HepG2 (cell line): ENCODE data around the gene THOC6. TPM values are rescaled to one million over a fixed set of nuclear protein-coding genes. Genes with fewer than 3 reads are reported as not detected.

ENCODE experiments used
- AFF4 ChIP-seq: sonication (generic); formaldehyde crosslinking; IDR thresholded peaks from 2 replicates; pipeline ENCODE4 v1.4.0; 2020; ENCODE audit warnings: missing genetic modification reagents
- AKAP8 ChIP-seq: sonication (generic); formaldehyde crosslinking; IDR thresholded peaks from 2 replicates; pipeline ENCODE4 v1.5.1; 2020; ENCODE audit warnings: mild to moderate bottlenecking, missing genetic modification reagents
- ARNT ChIP-seq: fragments of 450-650 bp; IDR thresholded peaks from 2 replicates; pipeline ENCODE4 v1.6.1; 2017
- BRD4 ChIP-seq: sonication (generic); formaldehyde crosslinking; IDR thresholded peaks from 2 replicates; pipeline ENCODE4 v1.4.0; 2020; ENCODE audit warnings: missing genetic modification reagents
- ETV5 ChIP-seq: IDR thresholded peaks from 2 replicates; pipeline ENCODE4 v1.6.1; 2018; ENCODE audit warnings: missing biosample characterization, missing genetic modification reagents, inconsistent platforms, borderline replicate concordance
- FOXO1 ChIP-seq: sonication (generic); formaldehyde crosslinking; IDR thresholded peaks from 2 replicates; pipeline ENCODE4 v1.4.0; 2020; ENCODE audit warnings: missing genetic modification reagents
- HHEX ChIP-seq: IDR thresholded peaks from 2 replicates; pipeline ENCODE4 v1.6.1; 2016; ENCODE audit warnings: control low read depth
- MED8 ChIP-seq: sonication (generic); formaldehyde crosslinking; IDR thresholded peaks from 2 replicates; pipeline ENCODE4 v1.8.1; 2023; ENCODE audit warnings: mild to moderate bottlenecking, missing genetic modification reagents; ENCODE audit not compliant: insufficient replicate concordance
- PAWR ChIP-seq: sonication (generic); formaldehyde crosslinking; IDR thresholded peaks from 2 replicates; pipeline ENCODE4 v1.4.0; 2020; ENCODE audit warnings: missing genetic modification reagents, mild to moderate bottlenecking, borderline replicate concordance
- THAP11 ChIP-seq: IDR thresholded peaks from 2 replicates; pipeline ENCODE4 v1.6.1; 2016; ENCODE audit warnings: missing biosample characterization, missing genetic modification reagents
- ZBTB21 ChIP-seq: sonication (generic); formaldehyde crosslinking; IDR thresholded peaks from 2 replicates; pipeline ENCODE4 v1.4.0; 2020; ENCODE audit warnings: missing genetic modification reagents
- ZBTB39 ChIP-seq: sonication (generic); formaldehyde crosslinking; IDR thresholded peaks from 2 replicates; pipeline ENCODE4 v1.5.0; 2020; ENCODE audit warnings: missing genetic modification reagents
- ZNF232 ChIP-seq: sonication (generic); formaldehyde crosslinking; IDR thresholded peaks from 2 replicates; pipeline ENCODE4 v1.4.0; 2020; ENCODE audit warnings: missing genetic modification reagents, borderline replicate concordance
- ZNF329 ChIP-seq: sonication (generic); formaldehyde crosslinking; IDR thresholded peaks from 2 replicates; pipeline ENCODE4 v1.9.0; 2021; ENCODE audit warnings: low read depth, mild to moderate bottlenecking, missing genetic modification reagents
- ZNF354B ChIP-seq: sonication (generic); formaldehyde crosslinking; IDR thresholded peaks from 2 replicates; pipeline ENCODE4 v1.8.0; 2022; ENCODE audit warnings: mild to moderate bottlenecking, missing genetic modification reagents
- ZNF747 ChIP-seq: sonication (generic); formaldehyde crosslinking; IDR thresholded peaks from 2 replicates; pipeline ENCODE4 v1.8.1; 2023; ENCODE audit warnings: missing genetic modification reagents, mild to moderate bottlenecking, borderline replicate concordance
- ZNF772 ChIP-seq: sonication (generic); formaldehyde crosslinking; IDR thresholded peaks from 2 replicates; pipeline ENCODE4 v1.5.0; 2020; ENCODE audit warnings: mild to moderate bottlenecking, missing genetic modification reagents
- ZNF776 ChIP-seq: sonication (generic); formaldehyde crosslinking; IDR thresholded peaks from 2 replicates; pipeline ENCODE4 v1.4.0; 2020; ENCODE audit warnings: mild to moderate bottlenecking, missing genetic modification reagents
- ZNF816 ChIP-seq: sonication (generic); formaldehyde crosslinking; IDR thresholded peaks from 2 replicates; pipeline ENCODE4 v1.8.0; 2022; ENCODE audit warnings: missing genetic modification reagents, mild to moderate bottlenecking, borderline replicate concordance
- polyA plus RNA-seq, 8 experiments: library from polyadenylated mRNA; depleted of rRNA in 3 of 8; stranded (reverse) in 7 of 8; unstranded in 1 of 8; fragments of >200 nt; fragmentation: Illumina TruSeq in 4 of 8; extraction: Trizol in 4 of 8; gene quantifications; 2 replicates each; pipeline versions ENCODE4 v1.2.1 to v1.2.3, GENCODE V29; 2011 to 2016; ENCODE audit warnings: low read depth in 4 of 8, missing spikeins in 1 of 8, mixed read lengths in 1 of 8; ENCODE audit not compliant: insufficient read depth in 1 of 8
- total RNA-seq, 5 experiments: library from RNA; depleted of rRNA; stranded (reverse); fragments of >200 nt; fragmentation: Illumina TruSeq; extraction: Trizol; gene quantifications; 2 replicates each; pipeline ENCODE4 v1.2.3, GENCODE V29; 2016; ENCODE audit warnings: low read depth in 1 of 5
- TF ChIP-seq, protein P1 (sequence below): sonication (generic); formaldehyde crosslinking; IDR thresholded peaks from 2 replicates; pipeline ENCODE4 v1.4.0; 2020; ENCODE audit warnings: missing genetic modification reagents, borderline replicate concordance
- TF ChIP-seq, protein P2 (sequence below): sonication (generic); formaldehyde crosslinking; IDR thresholded peaks from 2 replicates; pipeline ENCODE4 v1.4.0; 2020; ENCODE audit warnings: low read depth, mild to moderate bottlenecking, missing genetic modification reagents

The THOC6 gene
- total and polyA plus RNA-seq, 2 of the 13 experiments (the other 11 are each of a cell fraction or from before 2014, with no cell fraction given) = 32.1 to 37.0 TPM

GRCh38 chr16:3017794-3018506, 5.9 kb upstream of the THOC6 start, which contains the start of gene CLDN6 (continued):
- TF ChIP-seq AKAP8 (CRISPR knock-in tag) (no peak), HHEX (CRISPR knock-in tag) (no peak), ZNF772 (CRISPR knock-in tag) (no peak), ETV5 (CRISPR knock-in tag) (0 out of 2 replicates have a peak, but pooled peaks have one; percentile 18), ZBTB39 (no peak), FOXO1 (CRISPR knock-in tag) (no peak), ZNF354B (CRISPR knock-in tag) (no peak), ZNF747 (CRISPR knock-in tag) (no peak), BRD4 (CRISPR knock-in tag) (no peak), ZNF816 (no peak), ZNF329 (CRISPR knock-in tag) (no peak), ZBTB21 (CRISPR knock-in tag) (no peak), ZNF232 (CRISPR knock-in tag) (no peak), ZNF776 (CRISPR knock-in tag) (peak; percentile 26; the same call in 1 of the 2 replicates), ARNT (no peak), PAWR (CRISPR knock-in tag) (no peak), THAP11 (CRISPR knock-in tag) (peak; percentile 57; the same call in 1 of the 2 replicates), AFF4 (CRISPR knock-in tag) (no peak), MED8 (peak; percentile 56)
- TF ChIP-seq, protein P1, sequence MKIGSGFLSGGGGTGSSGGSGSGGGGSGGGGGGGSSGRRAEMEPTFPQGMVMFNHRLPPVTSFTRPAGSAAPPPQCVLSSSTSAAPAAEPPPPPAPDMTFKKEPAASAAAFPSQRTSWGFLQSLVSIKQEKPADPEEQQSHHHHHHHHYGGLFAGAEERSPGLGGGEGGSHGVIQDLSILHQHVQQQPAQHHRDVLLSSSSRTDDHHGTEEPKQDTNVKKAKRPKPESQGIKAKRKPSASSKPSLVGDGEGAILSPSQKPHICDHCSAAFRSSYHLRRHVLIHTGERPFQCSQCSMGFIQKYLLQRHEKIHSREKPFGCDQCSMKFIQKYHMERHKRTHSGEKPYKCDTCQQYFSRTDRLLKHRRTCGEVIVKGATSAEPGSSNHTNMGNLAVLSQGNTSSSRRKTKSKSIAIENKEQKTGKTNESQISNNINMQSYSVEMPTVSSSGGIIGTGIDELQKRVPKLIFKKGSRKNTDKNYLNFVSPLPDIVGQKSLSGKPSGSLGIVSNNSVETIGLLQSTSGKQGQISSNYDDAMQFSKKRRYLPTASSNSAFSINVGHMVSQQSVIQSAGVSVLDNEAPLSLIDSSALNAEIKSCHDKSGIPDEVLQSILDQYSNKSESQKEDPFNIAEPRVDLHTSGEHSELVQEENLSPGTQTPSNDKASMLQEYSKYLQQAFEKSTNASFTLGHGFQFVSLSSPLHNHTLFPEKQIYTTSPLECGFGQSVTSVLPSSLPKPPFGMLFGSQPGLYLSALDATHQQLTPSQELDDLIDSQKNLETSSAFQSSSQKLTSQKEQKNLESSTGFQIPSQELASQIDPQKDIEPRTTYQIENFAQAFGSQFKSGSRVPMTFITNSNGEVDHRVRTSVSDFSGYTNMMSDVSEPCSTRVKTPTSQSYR = peak; percentile 62; the same call in 1 of the 2 replicates
- TF ChIP-seq, protein P2, sequence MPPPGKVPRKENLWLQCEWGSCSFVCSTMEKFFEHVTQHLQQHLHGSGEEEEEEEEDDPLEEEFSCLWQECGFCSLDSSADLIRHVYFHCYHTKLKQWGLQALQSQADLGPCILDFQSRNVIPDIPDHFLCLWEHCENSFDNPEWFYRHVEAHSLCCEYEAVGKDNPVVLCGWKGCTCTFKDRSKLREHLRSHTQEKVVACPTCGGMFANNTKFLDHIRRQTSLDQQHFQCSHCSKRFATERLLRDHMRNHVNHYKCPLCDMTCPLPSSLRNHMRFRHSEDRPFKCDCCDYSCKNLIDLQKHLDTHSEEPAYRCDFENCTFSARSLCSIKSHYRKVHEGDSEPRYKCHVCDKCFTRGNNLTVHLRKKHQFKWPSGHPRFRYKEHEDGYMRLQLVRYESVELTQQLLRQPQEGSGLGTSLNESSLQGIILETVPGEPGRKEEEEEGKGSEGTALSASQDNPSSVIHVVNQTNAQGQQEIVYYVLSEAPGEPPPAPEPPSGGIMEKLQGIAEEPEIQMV (CRISPR knock-in tag) = no peak
